K562 (cell line): ENCODE results near the gene SIAE. TPM values are rescaled to one million over a fixed set of nuclear protein-coding genes. Genes with fewer than 3 reads are reported as not detected.

Experiments used
- ARHGAP35 ChIP-seq: fragments of 450-650 bp; IDR thresholded peaks from 2 replicates; pipeline ENCODE4 v1.6.1; 2018; ENCODE audit not compliant: partially characterized antibody
- CBX2 ChIP-seq: fragments of 200-600 bp; sonication (generic); IDR thresholded peaks from one replicate; pipeline ENCODE4 v1.6.1; 2012; ENCODE audit warnings: mild to moderate bottlenecking, low read length, inconsistent platforms; ENCODE audit not compliant: insufficient read depth, poor library complexity, severe bottlenecking
- CBX8 ChIP-seq: fragments of 200-600 bp; sonication (generic); IDR thresholded peaks from 2 replicates; pipeline ENCODE4 v1.6.1; 2012; ENCODE audit warnings: borderline replicate concordance, mixed run types, low read depth, mild to moderate bottlenecking, moderate library complexity, mixed read lengths, low read length, control low read depth, inconsistent platforms; ENCODE audit not compliant: poor library complexity, severe bottlenecking; ENCODE audit errors: extremely low read depth
- CCNT2 ChIP-seq: IDR thresholded peaks from 2 replicates; pipeline ENCODE4 v1.6.1; 2011; ENCODE audit warnings: borderline replicate concordance, low read depth, mild to moderate bottlenecking, moderate library complexity, mixed read lengths, low read length; ENCODE audit not compliant: insufficient read length; ENCODE audit errors: extremely low read depth
- CHD4 ChIP-seq: fragments of 200-600 bp; sonication (generic); IDR thresholded peaks from 3 replicates; pipeline ENCODE4 v1.6.1; 2012; ENCODE audit warnings: low read depth, mild to moderate bottlenecking, mixed read lengths, low read length, inconsistent platforms; ENCODE audit not compliant: insufficient read depth, insufficient replicate concordance, poor library complexity, severe bottlenecking
- E2F3 ChIP-seq: fragments of 250-450 bp; sonication (Bioruptor Pico); IDR thresholded peaks from 2 replicates; pipeline ENCODE4 v1.4.0; 2020; ENCODE audit warnings: mild to moderate bottlenecking
- EGR1 ChIP-seq: fragments of 450-650 bp; conservative IDR thresholded peaks from 2 replicates; pipeline ENCODE4 v1.6.1; 2017; ENCODE audit warnings: mild to moderate bottlenecking
- ESRRA ChIP-seq: fragments of 450-650 bp; IDR thresholded peaks from 2 replicates; pipeline ENCODE4 v1.6.1; 2014; ENCODE audit warnings: low read depth, mild to moderate bottlenecking, moderate library complexity, borderline replicate concordance
- HDAC1 ChIP-seq, 2 experiments: fragments of 450-650 bp; IDR thresholded peaks; 2 replicates each; pipeline ENCODE4 v1.6.1; 2016 to 2017; ENCODE audit warnings: inconsistent platforms in 1 of 2, mild to moderate bottlenecking in 1 of 2, moderate library complexity in 1 of 2
- HMG20A ChIP-seq: fragments of 450-650 bp; formaldehyde crosslinking; conservative IDR thresholded peaks from 2 replicates; pipeline ENCODE4 v1.4.0; 2020; ENCODE audit warnings: mild to moderate bottlenecking, mixed read lengths
- HNRNPUL1 ChIP-seq: fragments of 200-400 bp; formaldehyde crosslinking; IDR thresholded peaks from 2 replicates; pipeline ENCODE4 v1.6.1; 2017; ENCODE audit warnings: low read length
- ILF3 ChIP-seq: fragments of 450-650 bp; IDR thresholded peaks from 2 replicates; pipeline ENCODE4 v1.6.1; 2018; ENCODE audit warnings: antibody characterized with exemption, mild to moderate bottlenecking, moderate library complexity, borderline replicate concordance
- KDM4B ChIP-seq, 2 experiments: fragments of 450-650 bp in 1 of 2; sonication (generic) in 1 of 2; IDR thresholded peaks; 2 replicates each; pipeline ENCODE4 v1.6.1; 2016 to 2017; ENCODE audit warnings: borderline replicate concordance in 2 of 2, antibody characterized with exemption in 1 of 2, low read depth in 1 of 2, mild to moderate bottlenecking in 1 of 2
- MTA1 ChIP-seq: fragments of 450-650 bp; IDR thresholded peaks from 2 replicates; pipeline ENCODE4 v1.6.1; 2017; ENCODE audit warnings: borderline replicate concordance
- PHF8 ChIP-seq: fragments of 200-600 bp; sonication (generic); IDR thresholded peaks from 2 replicates; pipeline ENCODE4 v1.6.1; 2012; ENCODE audit warnings: mixed run types, mild to moderate bottlenecking, inconsistent platforms, low read length, moderate library complexity, borderline replicate concordance
- PTTG1 ChIP-seq: fragments of 450-650 bp; IDR thresholded peaks from 2 replicates; pipeline ENCODE4 v1.6.1; 2016; ENCODE audit warnings: low read depth, mild to moderate bottlenecking, missing genetic modification characterization, missing compliant biosample characterization
- RFX7 ChIP-seq: fragments of 250-450 bp; sonication (Bioruptor Pico); IDR thresholded peaks from 2 replicates; pipeline ENCODE4 v1.5.1; 2021; ENCODE audit warnings: mild to moderate bottlenecking
- ZNF175 ChIP-seq: fragments of 200-800 bp; sonication (Bioruptor generic); IDR thresholded peaks from 2 replicates; pipeline ENCODE4 v1.6.1; 2016; ENCODE audit warnings: low read depth, mild to moderate bottlenecking, missing genetic modification characterization, missing compliant biosample characterization
- ZNF217 ChIP-seq: sonication (generic); formaldehyde crosslinking; IDR thresholded peaks from 2 replicates; pipeline ENCODE4 v1.8.0; 2022; ENCODE audit warnings: mild to moderate bottlenecking, missing genetic modification reagents
- ZNF3 ChIP-seq: fragments of 250-450 bp; sonication (Bioruptor Pico); IDR thresholded peaks from 2 replicates; pipeline ENCODE4 v1.5.0; 2021; ENCODE audit warnings: mild to moderate bottlenecking, moderate library complexity
- ZNF324 ChIP-seq: fragments of 250-450 bp; sonication (Bioruptor Pico); IDR thresholded peaks from 2 replicates; pipeline ENCODE4 v1.4.0; 2020; ENCODE audit warnings: mild to moderate bottlenecking
- ZNF740 ChIP-seq, 3 experiments: fragments of 200-800 bp in 1 of 3; sonication (Bioruptor generic) in 1 of 3; sonication (generic) in 1 of 3; formaldehyde crosslinking in 1 of 3; IDR thresholded peaks; 2 replicates each; pipeline versions ENCODE4 v1.6.1 to v1.8.0; 2016 to 2022; ENCODE audit warnings: mild to moderate bottlenecking in 2 of 3, missing compliant biosample characterization in 2 of 3, missing genetic modification characterization in 2 of 3, missing genetic modification reagents in 1 of 3
- ZNF77 ChIP-seq: fragments of 250-450 bp; sonication (Bioruptor Pico); IDR thresholded peaks from 2 replicates; pipeline ENCODE4 v1.5.0; 2020
- polyA plus RNA-seq, 8 experiments: library from polyadenylated mRNA; depleted of rRNA in 4 of 8; stranded (reverse) in 5 of 8; unstranded in 3 of 8; fragments of >200 nt; fragmentation: Nextera tagmentation in 2 of 8; fragmentation: Illumina TruSeq in 1 of 8; extraction: Ambion mirVana in 2 of 8; extraction: Trizol in 1 of 8; gene quantifications; 2 replicates each; pipeline versions ENCODE4 v1.2.1 to v1.2.3, GENCODE V29; 2011 to 2014; ENCODE audit warnings: inconsistent platforms in 1 of 8, missing spikeins in 1 of 8
- total RNA-seq, 7 experiments: library from RNA; depleted of rRNA in 6 of 7; stranded (reverse); fragments of >200 nt in 6 of 7; fragmentation: Illumina TruSeq in 2 of 7; extraction: Trizol in 2 of 7; gene quantifications; 2 replicates each; pipeline versions ENCODE4 v1.2.1 to v1.2.3, GENCODE V29; 2011 to 2021; ENCODE audit warnings: low replicate concordance in 1 of 7
- TF ChIP-seq, protein P1 (sequence below): fragments of 200-800 bp; sonication (Bioruptor generic); IDR thresholded peaks from 2 replicates; pipeline ENCODE4 v1.6.1; 2017; ENCODE audit warnings: missing genetic modification characterization, missing compliant biosample characterization
- TF ChIP-seq, protein P2 (sequence below): fragments of 450-650 bp; IDR thresholded peaks from 2 replicates; pipeline ENCODE4 v1.6.1; 2016; ENCODE audit warnings: antibody characterized with exemption

The SIAE gene
- total and polyA plus RNA-seq, 9 of the 15 experiments (the other 6 are each of a cell fraction or from before 2014, with no cell fraction given), result 0.89 to 9.6 (median 3.7) TPM

- TF ChIP-seq ZNF740 (CRISPR knock-in tag; IDR thresholded peaks at IDR 0.05) (no peak), ZNF740 (tag; IDR thresholded peaks at IDR 0.05) (0 out of 4 replicates have a peak, but pooled peaks of 1 of the 2 experiments have one; percentile 51), ESRRA (no peak), ZNF77 (CRISPR knock-in tag) (no peak), ZNF324 (CRISPR knock-in tag) (no peak), CBX2 (no peak), EGR1 (no peak), HDAC1 (IDR thresholded peaks at IDR 0.05) (no peak), MTA1 (no peak), ARHGAP35 (no peak), PHF8 (no peak), ILF3 (no peak), ZNF217 (CRISPR knock-in tag) (no peak), HNRNPUL1 (no peak), CBX8 (no peak), PTTG1 (peak; percentile 51; the same call in 1 of the 2 replicates), CHD4 (no peak), KDM4B (IDR thresholded peaks at IDR 0.05; ENCODE audit: borderline replicate concordance in 2 of 2, low read depth in 1 of 2) (no peak), HMG20A (no peak), RFX7 (no peak), ZNF3 (CRISPR knock-in tag) (no peak), E2F3 (CRISPR knock-in tag) (no peak), CCNT2 (no peak), ZNF175 (CRISPR knock-in tag) (peak; percentile 76)
- TF ChIP-seq, protein P1, sequence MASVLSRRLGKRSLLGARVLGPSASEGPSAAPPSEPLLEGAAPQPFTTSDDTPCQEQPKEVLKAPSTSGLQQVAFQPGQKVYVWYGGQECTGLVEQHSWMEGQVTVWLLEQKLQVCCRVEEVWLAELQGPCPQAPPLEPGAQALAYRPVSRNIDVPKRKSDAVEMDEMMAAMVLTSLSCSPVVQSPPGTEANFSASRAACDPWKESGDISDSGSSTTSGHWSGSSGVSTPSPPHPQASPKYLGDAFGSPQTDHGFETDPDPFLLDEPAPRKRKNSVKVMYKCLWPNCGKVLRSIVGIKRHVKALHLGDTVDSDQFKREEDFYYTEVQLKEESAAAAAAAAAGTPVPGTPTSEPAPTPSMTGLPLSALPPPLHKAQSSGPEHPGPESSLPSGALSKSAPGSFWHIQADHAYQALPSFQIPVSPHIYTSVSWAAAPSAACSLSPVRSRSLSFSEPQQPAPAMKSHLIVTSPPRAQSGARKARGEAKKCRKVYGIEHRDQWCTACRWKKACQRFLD (CRISPR knock-in tag), result peak; percentile 64; the same call in 1 of the 2 replicates
- TF ChIP-seq, protein P2, sequence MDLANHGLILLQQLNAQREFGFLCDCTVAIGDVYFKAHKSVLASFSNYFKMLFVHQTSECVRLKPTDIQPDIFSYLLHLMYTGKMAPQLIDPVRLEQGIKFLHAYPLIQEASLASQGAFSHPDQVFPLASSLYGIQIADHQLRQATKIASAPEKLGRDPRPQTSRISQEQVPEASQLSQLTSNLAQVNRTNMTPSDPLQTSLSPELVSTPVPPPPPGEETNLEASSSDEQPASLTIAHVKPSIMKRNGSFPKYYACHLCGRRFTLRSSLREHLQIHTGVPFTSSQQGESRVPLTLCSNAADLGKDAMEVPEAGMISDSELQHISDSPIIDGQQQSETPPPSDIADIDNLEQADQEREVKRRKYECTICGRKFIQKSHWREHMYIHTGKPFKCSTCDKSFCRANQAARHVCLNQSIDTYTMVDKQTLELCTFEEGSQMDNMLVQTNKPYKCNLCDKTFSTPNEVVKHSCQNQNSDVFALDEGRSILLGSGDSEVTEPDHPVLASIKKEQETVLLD, result no peak
Observed at GRCh38 chr11:124643042-124643604, 30.4 kb downstream of the SIAE start (continued).
